Measurements from ENCODE around the gene BTBD19. TPM values are rescaled to one million over a fixed set of nuclear protein-coding genes. Genes with fewer than 3 reads are reported as not detected.
A peak's percentile ranks its signal among the peaks of the same experiment; 100 is the strongest.

BTBD19 gene
- total RNA-seq, 1 experiment from 2014 or later, result 11.6 TPM

GRCh38 chr1:44808938-44809917, 905 bp downstream of the BTBD19 start:
- no TSS peak for BruUV-seq (replicated peaks)
- DNase-seq (ENCODE audit: low read depth, low spot score), result no peak
- Histone ChIP-seq H2AFZ (ENCODE audit: low read depth, low read length, poor library complexity, severe bottlenecking) (no peak overlapping the region), H3K27ac (ENCODE audit: low read depth, low read length) (peak overlapping the region; percentile 98), H4K20me1 (ENCODE audit: insufficient read depth) (no peaks in the 10 kb centered on the region), H3K79me2 (ENCODE audit: insufficient read depth, low read length) (peaks cover 13% of the 10 kb centered on the region; the same call in 1 of the 2 replicates), H3K9ac (ENCODE audit: low read length) (peak overlapping the region; percentile 73), H3K36me3 (ENCODE audit: control insufficient read depth in 1 of 2, insufficient read depth in 2 of 2, low read length in 2 of 2) (peaks cover 0 to 21% of the 10 kb centered on the region in 2 experiments; a peak in 2 of 4 replicates), H3K9me2 (ENCODE audit: insufficient read depth) (no peaks in the 10 kb centered on the region), H3K4me1 (ENCODE audit: control insufficient read depth in 1 of 2, insufficient read depth in 2 of 2, low read length in 2 of 2) (peaks cover 58 to 78% of the 10 kb centered on the region in 2 experiments), H3K9me3 (ENCODE audit: control insufficient read depth in 1 of 2, insufficient read depth in 1 of 2, low read depth in 1 of 2, low read length in 2 of 2) (no peaks in the 10 kb centered on the region), H3K4me3 (replicated peaks in 1 of 2; ENCODE audit: low read depth in 1 of 2, low read length in 2 of 2) (peak overlapping the region; percentile 30 to 32), H3K27me3 (ENCODE audit: insufficient read depth, low read length) (no peaks in the 10 kb centered on the region), H3K4me2 (ENCODE audit: low read length) (peak overlapping the region; percentile 68)
- no peak for ATAC-seq
- intact Hi-C loops (cut with micrococcal nuclease), result no loop called here
- POLR2A ChIA-PET, result interaction anchor here (0.8 to 8.0 kb wide), 9 partner anchors 8 to 88 kb away, joined by 3 to 200 read pairs (median 7); partner anchors contain the start of genes PLK3 and RNU5D-1
- TF ChIP-seq ZNF274 (IDR thresholded peaks at IDR 0.05; ENCODE audit: low read depth, low read length) (no peak), POLR2A (IDR thresholded peaks at IDR 0.05; ENCODE audit: borderline replicate concordance, extremely low read depth, insufficient read depth, insufficient read length) (no peak), TCF7L2 (IDR thresholded peaks at IDR 0.05; ENCODE audit: borderline replicate concordance, extremely low read depth, insufficient read depth, insufficient read length) (no peak), EZH2 (IDR thresholded peaks at IDR 0.05) (no peak), POLR2AphosphoS5 (IDR thresholded peaks at IDR 0.05; ENCODE audit: low read depth, low read length) (no peak; the same call in 1 of the 2 replicates), REST (IDR thresholded peaks at IDR 0.05; ENCODE audit: low read depth) (no peak), MAX (IDR thresholded peaks at IDR 0.05) (no peak)
- TF ChIP-seq, protein P1, sequence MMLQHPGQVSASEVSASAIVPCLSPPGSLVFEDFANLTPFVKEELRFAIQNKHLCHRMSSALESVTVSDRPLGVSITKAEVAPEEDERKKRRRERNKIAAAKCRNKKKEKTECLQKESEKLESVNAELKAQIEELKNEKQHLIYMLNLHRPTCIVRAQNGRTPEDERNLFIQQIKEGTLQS (IDR thresholded peaks at IDR 0.05), result no peak
- CTCF ChIA-PET, result interaction anchor here (1.2 to 2.3 kb wide), 4 partner anchors 8 to 24 kb away, joined by 3 to 10 read pairs (median 5); partner anchors contain the start of gene PLK3
- RAD21 ChIA-PET (ENCODE audit: low non-redundant PET in 1 of 2, low total read pairs in 2 of 2, uncharacterized antibody in 2 of 2, unreplicated experiment in 2 of 2), result interaction anchor here in 1 of 2 experiments (1.0 kb wide), 1 partner anchor 9 kb away, joined by 3 read pairs; the partner anchor contains the start of gene PLK3

Measured in HCT116 (cell line).